Cardiac septum (tissue), 1 donor: ENCODE results near the gene INPP4B. TPM values are rescaled to one million over a fixed set of nuclear protein-coding genes. Genes with fewer than 3 reads are reported as not detected.

ENCODE experiments used
- DNase-seq: peaks from one replicate; pipeline ENCODE4 v3.0.0-alpha.2; 2020; ENCODE audit warnings: low spot score
- intact Hi-C: fragments of 100-400 bp; cut with DNase I; formaldehyde crosslinking; loops from one replicate; pipeline ENCODE4 v1.14.0; 2022
- total RNA-seq: library from RNA; stranded (reverse); fragmentation: NEBNext Ultra II Directional; extraction: Animal tissue kit (Norgen Biotek cat#: 25700); gene quantifications from one replicate; pipeline ENCODE4 v1.2.1, GENCODE V29; 2021
- donor health status: DM: no; HTN: no; CAD: no.

INPP4B gene
- total RNA-seq, 1 donor from 2014 or later = 83.1 TPM

- intact Hi-C loops = no loop called here
- no peak for DNase-seq
Measured at GRCh38 chr4:142297313-142297712, 548.8 kb downstream of the INPP4B start.

- intact Hi-C loops = no loop called here
- DNase-seq = no peak
Measured at GRCh38 chr4:142293536-142293935, 552.6 kb downstream of the INPP4B start.

GRCh38 chr4:142292231-142292630, 553.9 kb downstream of the INPP4B start:
- no peak for DNase-seq
- intact Hi-C loops = no loop called here

GRCh38 chr4:142291299-142292050, 554.6 kb downstream of the INPP4B start:
- intact Hi-C loops = no loop called here
- DNase-seq = no peak

- intact Hi-C loops = no loop called here
- no peak for DNase-seq
Measured at GRCh38 chr4:142287371-142287770, 558.7 kb downstream of the INPP4B start.

GRCh38 chr4:142285222-142285583, 560.9 kb downstream of the INPP4B start:
- intact Hi-C loops = no loop called here
- DNase-seq = no peak

- intact Hi-C loops = no loop called here
Measured at GRCh38 chr4:142284402-142285221, 561.5 kb downstream of the INPP4B start.

GRCh38 chr4:142282870-142283431, 563.1 kb downstream of the INPP4B start:
- DNase-seq = no peak
- intact Hi-C loops = no loop called here

More at GRCh38 chr4:142284402-142285221, 561.5 kb downstream of the INPP4B start:
- no peak for DNase-seq

GRCh38 chr4:142281999-142282398, 564.1 kb downstream of the INPP4B start:
- no peak for DNase-seq
- intact Hi-C loops = no loop called here

GRCh38 chr4:142278663-142279062, 567.4 kb downstream of the INPP4B start:
- no peak for DNase-seq
- intact Hi-C loops = no loop called here

GRCh38 chr4:142278171-142278570, 567.9 kb downstream of the INPP4B start:
- DNase-seq = no peak
- intact Hi-C loops = no loop called here

GRCh38 chr4:142274137-142274536, 572.0 kb downstream of the INPP4B start:
- DNase-seq = no peak
- intact Hi-C loops = no loop called here

- intact Hi-C loops = no loop called here
- DNase-seq = no peak
Measured at GRCh38 chr4:142272452-142272851, 573.6 kb downstream of the INPP4B start.

GRCh38 chr4:142271832-142272231, 574.3 kb downstream of the INPP4B start:
- intact Hi-C loops = no loop called here
- DNase-seq = no peak

GRCh38 chr4:142267101-142267500, 579.0 kb downstream of the INPP4B start:
- intact Hi-C loops = no loop called here
- no peak for DNase-seq

- no peak for DNase-seq
- intact Hi-C loops = loop anchor here (2.0 kb wide), 1 partner anchor 65 kb away; no protein-coding TSS in a partner anchor
Measured at GRCh38 chr4:142265946-142266345, 580.2 kb downstream of the INPP4B start.

- intact Hi-C loops = loop anchor here (2.0 kb wide), 1 partner anchor 65 kb away; no protein-coding TSS in a partner anchor
- DNase-seq = no peak
Measured at GRCh38 chr4:142265536-142265935, 580.6 kb downstream of the INPP4B start.

- DNase-seq = no peak
- intact Hi-C loops = loop anchor here (2.0 kb wide), 1 partner anchor 66 kb away; no protein-coding TSS in a partner anchor
Measured at GRCh38 chr4:142264961-142265360, 581.1 kb downstream of the INPP4B start.

GRCh38 chr4:142262956-142263355, 583.1 kb downstream of the INPP4B start:
- intact Hi-C loops = no loop called here
- DNase-seq = no peak

- intact Hi-C loops = no loop called here
- no peak for DNase-seq
Measured at GRCh38 chr4:142248946-142249345, 597.2 kb downstream of the INPP4B start.
